ENCODE results near the gene APOA1. TPM values are rescaled to one million over a fixed set of nuclear protein-coding genes. Genes with fewer than 3 reads are reported as not detected.

Gene APOA1
- total and polyA plus RNA-seq, 2 donors (not counting 3 experiments of a cell fraction or from before 2014, with no cell fraction given): not detected

DNA sequence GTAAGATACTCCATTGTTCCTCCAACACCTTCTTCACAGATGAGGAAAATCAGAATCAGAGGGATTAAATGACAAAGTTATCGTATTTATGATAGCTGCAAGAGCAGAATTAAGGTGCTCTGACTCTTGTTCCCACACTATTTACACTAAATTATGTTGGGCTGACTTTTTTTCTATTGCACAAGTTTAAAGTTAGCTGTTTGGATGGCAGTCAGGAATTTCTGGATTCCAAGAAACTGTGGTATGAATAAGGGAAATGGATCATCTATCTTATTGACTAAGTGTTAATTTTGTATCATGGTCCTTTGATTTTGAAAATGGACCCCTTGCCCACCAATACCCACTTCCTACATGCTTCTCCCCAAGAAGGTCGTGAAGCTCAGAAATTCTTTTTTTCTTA is 19.9 kb upstream of the APOA1 start:
- ChIA-PET POLR2A (no interaction called here), CTCF (no interaction called here)
- no peak for DNase-seq (ENCODE audit: low read depth, low spot score)
- Histone ChIP-seq H3K4me2 (ENCODE audit: insufficient read depth, low read length) (no peak overlapping the region), H3K9me3 (replicated peaks; ENCODE audit: control insufficient read depth, insufficient read depth, low read length) (no peaks in the 10 kb centered on the region), H3K27ac (ENCODE audit: insufficient read depth, low read depth, low read length) (no peak overlapping the region), H3K4me3 (replicated peaks in 1 of 3; ENCODE audit: insufficient read depth in 1 of 3, low read depth in 1 of 3, low read length in 3 of 3) (no peak overlapping the region), H4K20me1 (replicated peaks; ENCODE audit: control insufficient read depth, extremely low read depth, insufficient read depth, low read length) (no peaks in the 10 kb centered on the region), H3K4me1 (ENCODE audit: control insufficient read depth, extremely low read depth, insufficient read depth, low read length) (peaks cover 33% of the 10 kb centered on the region), H2AFZ (ENCODE audit: low read depth, low read length) (no peak overlapping the region), H3K36me3 (ENCODE audit: control insufficient read depth in 2 of 2, extremely low read depth in 1 of 2, insufficient read depth in 2 of 2, low read length in 2 of 2) (peaks cover 2 to 16% of the 10 kb centered on the region in 2 experiments), H3K27me3 (ENCODE audit: control insufficient read depth in 2 of 2, insufficient read depth in 2 of 2, low read length in 2 of 2) (no peaks in the 10 kb centered on the region), H3K79me2 (ENCODE audit: control insufficient read depth, insufficient read depth, low read length) (no peaks in the 10 kb centered on the region), H3K9ac (replicated peaks; ENCODE audit: extremely low read depth, insufficient read depth, low read length) (no peak overlapping the region), H3K9me1 (replicated peaks; ENCODE audit: control insufficient read depth, extremely low read depth, insufficient read depth, low read length) (no peaks in the 10 kb centered on the region)
- no peak for TF ChIP-seq EZH2 (IDR thresholded peaks at IDR 0.05; ENCODE audit: borderline replicate concordance, low read depth, low read length, severe bottlenecking)
- TF ChIP-seq JUN (IDR thresholded peaks at IDR 0.05; ENCODE audit: borderline replicate concordance, insufficient read depth, insufficient read length, low read depth): no peak
- no peak for TF ChIP-seq POLR2A (IDR thresholded peaks at IDR 0.05; ENCODE audit: low read depth, low read length)
- TF ChIP-seq, protein P1, sequence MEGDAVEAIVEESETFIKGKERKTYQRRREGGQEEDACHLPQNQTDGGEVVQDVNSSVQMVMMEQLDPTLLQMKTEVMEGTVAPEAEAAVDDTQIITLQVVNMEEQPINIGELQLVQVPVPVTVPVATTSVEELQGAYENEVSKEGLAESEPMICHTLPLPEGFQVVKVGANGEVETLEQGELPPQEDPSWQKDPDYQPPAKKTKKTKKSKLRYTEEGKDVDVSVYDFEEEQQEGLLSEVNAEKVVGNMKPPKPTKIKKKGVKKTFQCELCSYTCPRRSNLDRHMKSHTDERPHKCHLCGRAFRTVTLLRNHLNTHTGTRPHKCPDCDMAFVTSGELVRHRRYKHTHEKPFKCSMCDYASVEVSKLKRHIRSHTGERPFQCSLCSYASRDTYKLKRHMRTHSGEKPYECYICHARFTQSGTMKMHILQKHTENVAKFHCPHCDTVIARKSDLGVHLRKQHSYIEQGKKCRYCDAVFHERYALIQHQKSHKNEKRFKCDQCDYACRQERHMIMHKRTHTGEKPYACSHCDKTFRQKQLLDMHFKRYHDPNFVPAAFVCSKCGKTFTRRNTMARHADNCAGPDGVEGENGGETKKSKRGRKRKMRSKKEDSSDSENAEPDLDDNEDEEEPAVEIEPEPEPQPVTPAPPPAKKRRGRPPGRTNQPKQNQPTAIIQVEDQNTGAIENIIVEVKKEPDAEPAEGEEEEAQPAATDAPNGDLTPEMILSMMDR (IDR thresholded peaks at IDR 0.05; ENCODE audit: extremely low read depth in 1 of 2, insufficient read depth in 1 of 2, low read depth in 1 of 2, low read length in 2 of 2): no peak
- TF ChIP-seq FOS (IDR thresholded peaks at IDR 0.05; ENCODE audit: borderline replicate concordance, insufficient read depth, low read length): no peak
- TF ChIP-seq, protein P2, sequence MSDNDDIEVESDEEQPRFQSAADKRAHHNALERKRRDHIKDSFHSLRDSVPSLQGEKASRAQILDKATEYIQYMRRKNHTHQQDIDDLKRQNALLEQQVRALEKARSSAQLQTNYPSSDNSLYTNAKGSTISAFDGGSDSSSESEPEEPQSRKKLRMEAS (IDR thresholded peaks at IDR 0.05; ENCODE audit: insufficient read depth, insufficient read length): no peak
- TF ChIP-seq POLR2AphosphoS5 (IDR thresholded peaks at IDR 0.05; ENCODE audit: insufficient read depth, low read depth, low read length): no peak
- no peak for TF ChIP-seq MYC (IDR thresholded peaks at IDR 0.05; ENCODE audit: low read depth, low read length)
- no peak for TF ChIP-seq GATA2 (IDR thresholded peaks at IDR 0.05; ENCODE audit: insufficient read depth, insufficient read length, low read depth, low read length)
- no TSS peak for BruUV-seq (replicated peaks)
- intact Hi-C loops (cut with micrococcal nuclease): no loop called here
- dilution Hi-C loops (cut with MboI; ENCODE audit: extremely low pct_ligation_motif_present, low sequenced_read_pairs): no loop called here
- FAIRE-seq: no peak

Measured in endothelial cell of umbilical vein (primary cell).